IMR-90 (cell line): Measurements from ENCODE around the gene CIB2. TPM values are rescaled to one million over a fixed set of nuclear protein-coding genes. Genes with fewer than 3 reads are reported as not detected.

Source experiments
- ATAC-seq: fragments of 200-7000 bp; cut with Tn5 transposase; 2 replicates; pipeline ENCODE4 v1.9.1; 2020; ENCODE audit warnings: low read depth, mild to moderate bottlenecking, moderate library complexity
- BruUV-seq: library from RNA; stranded (reverse); fragments of 400-500 nt; replicated peaks from 2 replicates; lab custom pipeline; 2021; lab: Mats Ljungman, UMichigan
- CTCF ChIA-PET: fragments of 300-600 bp; formaldehyde crosslinking; extraction: SDS; loops from one replicate; lab custom pipeline; 2021; ENCODE audit warnings: antibody characterized with exemption; lab: Yijun Ruan, JAX
- POLR2A ChIA-PET: fragments of 300-600 bp; sonication (Branson Sonifier 250); formaldehyde crosslinking; loops from one replicate; lab custom pipeline; 2022; ENCODE audit warnings: antibody characterized with exemption; ENCODE audit not compliant: unreplicated experiment; lab: Charles Lee
- DNase-seq: peaks from one replicate; pipeline ENCODE4 v3.0.0; 2013
- H2AFZ ChIP-seq: replicated peaks from 2 replicates; pipeline ENCODE3; 2013; ENCODE audit warnings: low read length, mild to moderate bottlenecking; ENCODE audit not compliant: poor library complexity
- H2AK5ac ChIP-seq: 2 replicates; pipeline ENCODE4 v1.6.1; 2013; ENCODE audit warnings: low read depth, low read length, inconsistent platforms
- H2AK9ac ChIP-seq: replicated peaks from 2 replicates; pipeline ENCODE3; 2013; ENCODE audit warnings: mild to moderate bottlenecking, low read depth, low read length, moderate library complexity; ENCODE audit not compliant: poor library complexity
- H2BK120ac ChIP-seq: 2 replicates; pipeline ENCODE4 v1.6.1; 2013; ENCODE audit warnings: low read depth, low read length, inconsistent platforms
- H2BK15ac ChIP-seq: 3 replicates; pipeline ENCODE4 v1.6.1; 2013; ENCODE audit warnings: low read depth, low read length, inconsistent platforms
- H2BK20ac ChIP-seq: 2 replicates; pipeline ENCODE4 v1.6.1; 2013; ENCODE audit warnings: low read depth, mild to moderate bottlenecking, inconsistent platforms, low read length, moderate library complexity
- H2BK5ac ChIP-seq: 2 replicates; pipeline ENCODE4 v1.6.1; 2013; ENCODE audit warnings: mild to moderate bottlenecking, low read depth, low read length, inconsistent platforms; ENCODE audit not compliant: poor library complexity, severe bottlenecking
- H3K14ac ChIP-seq: replicated peaks from 2 replicates; pipeline ENCODE4 v1.6.1; 2013; ENCODE audit warnings: low read depth, low read length, inconsistent platforms
- H3K18ac ChIP-seq: 2 replicates; pipeline ENCODE4 v1.6.1; 2013; ENCODE audit warnings: low read depth, low read length, control low read depth
- H3K23ac ChIP-seq: 2 replicates; pipeline ENCODE4 v1.6.1; 2013; ENCODE audit warnings: low read depth, low read length, inconsistent platforms
- H3K27ac ChIP-seq: 2 replicates; pipeline ENCODE4 v1.5.1; 2013; ENCODE audit warnings: mild to moderate bottlenecking, control low read depth, low read length; ENCODE audit not compliant: insufficient read depth
- H3K27me3 ChIP-seq: 2 replicates; pipeline ENCODE4 v1.6.1; 2013; ENCODE audit warnings: low read length; ENCODE audit not compliant: control insufficient read depth, insufficient read depth
- H3K36me3 ChIP-seq: 2 replicates; pipeline ENCODE4 v1.6.1; 2013; ENCODE audit warnings: low read length, mixed read lengths; ENCODE audit not compliant: control insufficient read depth, insufficient read depth
- H3K4ac ChIP-seq: 2 replicates; pipeline ENCODE4 v1.6.1; 2013; ENCODE audit warnings: low read depth, low read length, inconsistent platforms
- H3K4me1 ChIP-seq: 2 replicates; pipeline ENCODE4 v1.6.1; 2013; ENCODE audit warnings: low read length, mixed read lengths; ENCODE audit not compliant: control insufficient read depth, insufficient read depth
- H3K4me2 ChIP-seq: 2 replicates; pipeline ENCODE4 v1.6.1; 2013; ENCODE audit warnings: low read depth, mild to moderate bottlenecking, control low read depth, low read length, moderate library complexity
- H3K4me3 ChIP-seq: 2 replicates; pipeline ENCODE4 v1.5.1; 2013; ENCODE audit warnings: low read depth, mild to moderate bottlenecking, control low read depth, low read length, moderate library complexity; ENCODE audit not compliant: insufficient read depth
- H3K56ac ChIP-seq: 2 replicates; pipeline ENCODE4 v1.6.1; 2013; ENCODE audit warnings: low read length, inconsistent platforms; ENCODE audit not compliant: insufficient read depth; ENCODE audit errors: extremely low read depth
- H3K79me1 ChIP-seq, 2 experiments: 2 replicates each; pipeline ENCODE4 v1.6.1; 2013; ENCODE audit warnings: low read length in 2 of 2, inconsistent platforms in 1 of 2, low read depth in 1 of 2
- H3K9ac ChIP-seq: 2 replicates; pipeline ENCODE4 v1.6.1; 2013; ENCODE audit warnings: low read depth, low read length, control low read depth
- H3K9me1 ChIP-seq: 2 replicates; pipeline ENCODE4 v1.6.1; 2013; ENCODE audit warnings: low read length, inconsistent platforms; ENCODE audit not compliant: insufficient read depth
- H3K9me3 ChIP-seq: 2 replicates; pipeline ENCODE4 v1.6.1; 2013; ENCODE audit warnings: low read length; ENCODE audit not compliant: control insufficient read depth, insufficient read depth
- H4K20me1 ChIP-seq: 2 replicates; pipeline ENCODE4 v1.6.1; 2013; ENCODE audit warnings: low read length, inconsistent platforms; ENCODE audit not compliant: insufficient read depth
- H4K5ac ChIP-seq: 2 replicates; pipeline ENCODE4 v1.6.1; 2013; ENCODE audit warnings: mild to moderate bottlenecking, low read depth, low read length, control low read depth
- H4K8ac ChIP-seq, 2 experiments: 2 replicates each; pipeline ENCODE4 v1.6.1; 2013; ENCODE audit warnings: low read depth in 2 of 2, low read length in 2 of 2, control low read depth in 1 of 2, inconsistent platforms in 1 of 2
- H4K91ac ChIP-seq: 2 replicates; pipeline ENCODE4 v1.6.1; 2013; ENCODE audit warnings: low read depth, low read length, inconsistent platforms; ENCODE audit not compliant: insufficient read depth
- MAZ ChIP-seq: IDR thresholded peaks from 2 replicates; pipeline ENCODE4 v1.6.1; 2012; ENCODE audit warnings: low read depth, mild to moderate bottlenecking, low read length, improper control_type of control experiment, moderate library complexity, borderline replicate concordance
- RCOR1 ChIP-seq: IDR thresholded peaks from 2 replicates; pipeline ENCODE4 v1.6.1; 2012; ENCODE audit warnings: mild to moderate bottlenecking, low read length, improper control_type of control experiment; ENCODE audit not compliant: insufficient replicate concordance
- RFX5 ChIP-seq: IDR thresholded peaks from 2 replicates; pipeline ENCODE4 v1.8.0; 2012; ENCODE audit warnings: low read depth, mild to moderate bottlenecking, low read length, moderate library complexity
- SMC3 ChIP-seq: fragments of 150-350 bp; IDR thresholded peaks from 2 replicates; pipeline ENCODE4 v1.6.1; 2016; ENCODE audit warnings: low read depth, mild to moderate bottlenecking, antibody characterized with exemption, low read length, moderate library complexity
- WGBS, 2 experiments: methylation state at CpG; one replicate each; pipeline versions ENCODE4 v1.1.5 to v1.1.7; 2013; ENCODE audit warnings: missing lambda C conversion rate in 2 of 2; ENCODE audit not compliant: insufficient read length in 1 of 2; ENCODE audit errors: extremely low coverage in 2 of 2; 5-methylcytosine and 5-hydroxymethylcytosine counted together
- dilution Hi-C: fragments of 300-500 bp; cut with HindIII; formaldehyde crosslinking; loops from one replicate; pipeline ENCODE4 v1.14.3; 2018; ENCODE audit warnings: low sequenced_read_pairs; ENCODE audit not compliant: unreplicated experiment
- in situ Hi-C: fragments of 300-500 bp; cut with MboI; formaldehyde crosslinking; loops from 3 replicates; pipeline ENCODE4 v1.14.3; 2019; ENCODE audit warnings: low sequenced_read_pairs, inconsistent platforms, mixed read lengths
- intact Hi-C: fragments of 100-400 bp; cut with micrococcal nuclease; formaldehyde crosslinking; loops from 2 replicates; pipeline ENCODE4 v1.10.0; 2022
- polyA plus RNA-seq, 3 experiments: library from polyadenylated mRNA; depleted of rRNA; stranded (reverse); fragments of >200 nt; gene quantifications; 2 replicates each; pipeline ENCODE4 v1.2.3, GENCODE V29; 2012; ENCODE audit warnings: low replicate concordance in 1 of 3
- total RNA-seq: library from RNA; depleted of rRNA; stranded (reverse); fragments of >200 nt; gene quantifications from 2 replicates; pipeline ENCODE4 v1.2.3, GENCODE V29; 2012

CIB2 gene
- total and polyA plus RNA-seq, 2 of the 4 experiments (the other 2 are of a cell fraction): 2.2 to 2.4 TPM

- no peak overlapping the region for H2AK5ac ChIP-seq
- in situ Hi-C loops (no loop called here), dilution Hi-C loops (no loop called here), intact Hi-C loops (no loop called here)
- H3K27ac ChIP-seq: no peak overlapping the region
- ATAC-seq (no peak), DNase-seq (no peak)
- no peak overlapping the region for H3K23ac ChIP-seq
- no peak overlapping the region for H2AFZ ChIP-seq
- H3K4me2 ChIP-seq: no peak overlapping the region
- H3K9me1 ChIP-seq: no peaks in the 10 kb centered on the region
- H2BK20ac ChIP-seq: no peak overlapping the region
- H2BK120ac ChIP-seq: no peak overlapping the region
- no peaks in the 10 kb centered on the region for H3K9me3 ChIP-seq
- H3K27me3 ChIP-seq: peaks cover 19% of the 10 kb centered on the region
- no peaks in the 10 kb centered on the region; the same call in 1 of the 2 replicates for H3K4me1 ChIP-seq
- ChIA-PET CTCF (interaction anchor here (0.7 to 0.8 kb wide), 2 partner anchors 13 to 26 kb away, joined by 3 to 4 read pairs; no protein-coding TSS in a partner anchor), POLR2A (no interaction called here)
- H4K5ac ChIP-seq: no peak overlapping the region
- H2BK15ac ChIP-seq: no peak overlapping the region
- H3K36me3 ChIP-seq: no peaks in the 10 kb centered on the region
- no peak overlapping the region for H2AK9ac ChIP-seq
- H3K9ac ChIP-seq: no peak overlapping the region
- H3K18ac ChIP-seq: no peak overlapping the region
- H3K4me3 ChIP-seq: no peak overlapping the region
- no peaks in the 10 kb centered on the region for H3K79me1 ChIP-seq
- no peak overlapping the region for H3K56ac ChIP-seq
- no peak overlapping the region for H2BK5ac ChIP-seq
- 100% methylated on average over 1 of the region's 5 CpGs; no CpG with 5 or more reads in 1 of the 2 experiments for WGBS, 2 experiments
- no peak overlapping the region for H3K14ac ChIP-seq
- TF ChIP-seq RCOR1 (no peak), RFX5 (no peak), MAZ (no peak), SMC3 (no peak)
- H3K4ac ChIP-seq: no peak overlapping the region
- BruUV-seq: no TSS peak
- H4K8ac ChIP-seq: no peak overlapping the region
- no peak overlapping the region for H4K91ac ChIP-seq
- no peaks in the 10 kb centered on the region for H4K20me1 ChIP-seq
These were observed 29.7 kb downstream of the CIB2 start for GRCh38 chr15:78101423-78102105.
